ENCODE results near the gene ISCA1. TPM values are rescaled to one million over a fixed set of nuclear protein-coding genes. Genes with fewer than 3 reads are reported as not detected.

The ISCA1 gene
- total RNA-seq, 3 donors from 2014 or later = 35.7 to 53.1 (median 38.3) TPM

- H3K27ac ChIP-seq = no peak overlapping the region
- peak overlapping the region in 1 of 3 donors; percentile 97 for H3K4me3 ChIP-seq
- no peaks in the 10 kb centered on the region for H3K9me3 ChIP-seq
- intact Hi-C loops (cut with DNase I; ENCODE audit: low total_unique reads) = no loop called here
- H3K27me3 ChIP-seq = no peaks in the 10 kb centered on the region
- peaks cover 0 to 11% of the 10 kb centered on the region in 2 donors for H3K4me1 ChIP-seq
- TF ChIP-seq POLR2A (IDR thresholded peaks at IDR 0.05) (no peak), CTCF (IDR thresholded peaks at IDR 0.05) (no peak), POLR2AphosphoS5 (IDR thresholded peaks at IDR 0.05) (no peak)
- H3K36me3 ChIP-seq = no peaks in the 10 kb centered on the region
- DNase-seq (ENCODE audit: low spot score in 2 of 2) = no peak
These were observed 1.8 kb downstream of the ISCA1 start for GRCh38 chr9:86280580-86280979.

- H3K9me3 ChIP-seq = no peaks in the 10 kb centered on the region
- no peak for DNase-seq (ENCODE audit: low spot score in 2 of 2)
- intact Hi-C loops (cut with DNase I; ENCODE audit: low total_unique reads) = no loop called here
- no peak overlapping the region for H3K27ac ChIP-seq
- H3K36me3 ChIP-seq = no peaks in the 10 kb centered on the region
- no peak overlapping the region for H3K4me3 ChIP-seq
- peaks cover 0 to 11% of the 10 kb centered on the region in 2 donors for H3K4me1 ChIP-seq
- no peaks in the 10 kb centered on the region for H3K27me3 ChIP-seq
- TF ChIP-seq POLR2A (IDR thresholded peaks at IDR 0.05) (no peak), POLR2AphosphoS5 (IDR thresholded peaks at IDR 0.05) (no peak), CTCF (IDR thresholded peaks at IDR 0.05) (no peak)
These were observed 2.5 kb downstream of the ISCA1 start for GRCh38 chr9:86279839-86280238.

- TF ChIP-seq CTCF (IDR thresholded peaks at IDR 0.05) = no peak
- no peak for TF ChIP-seq POLR2AphosphoS5 (IDR thresholded peaks at IDR 0.05)
- no peak for TF ChIP-seq POLR2A (IDR thresholded peaks at IDR 0.05)
- no peak overlapping the region for H3K4me3 ChIP-seq
- peaks cover 0 to 11% of the 10 kb centered on the region in 2 donors for H3K4me1 ChIP-seq
- H3K36me3 ChIP-seq = no peaks in the 10 kb centered on the region
- H3K27ac ChIP-seq = no peak overlapping the region
- intact Hi-C loops (cut with DNase I; ENCODE audit: low total_unique reads) = no loop called here
- DNase-seq (ENCODE audit: low spot score in 2 of 2) = no peak
- no peaks in the 10 kb centered on the region for H3K27me3 ChIP-seq
- no peaks in the 10 kb centered on the region for H3K9me3 ChIP-seq
These were observed 5.3 kb downstream of the ISCA1 start for GRCh38 chr9:86277072-86277471.

GRCh38 chr9:86275962-86276361, 6.4 kb downstream of the ISCA1 start:
- intact Hi-C loops (cut with DNase I; ENCODE audit: low total_unique reads) = no loop called here
- Histone ChIP-seq H3K4me1 (peaks cover 0 to 10% of the 10 kb centered on the region in 2 donors), H3K4me3 (no peak overlapping the region), H3K27ac (no peak overlapping the region), H3K27me3 (no peaks in the 10 kb centered on the region), H3K9me3 (no peaks in the 10 kb centered on the region), H3K36me3 (no peaks in the 10 kb centered on the region)
- DNase-seq (ENCODE audit: low spot score in 2 of 2) = no peak
- TF ChIP-seq POLR2AphosphoS5 (IDR thresholded peaks at IDR 0.05) (no peak), POLR2A (IDR thresholded peaks at IDR 0.05) (no peak), CTCF (IDR thresholded peaks at IDR 0.05) (no peak)

GRCh38 chr9:86274821-86275643, 7.3 kb downstream of the ISCA1 start:
- Histone ChIP-seq H3K36me3 (no peaks in the 10 kb centered on the region), H3K9me3 (no peaks in the 10 kb centered on the region), H3K27me3 (no peaks in the 10 kb centered on the region), H3K27ac (no peak overlapping the region), H3K4me1 (peaks cover 0 to 4% of the 10 kb centered on the region in 2 donors), H3K4me3 (no peak overlapping the region)
- intact Hi-C loops (cut with DNase I; ENCODE audit: low total_unique reads) = no loop called here
- DNase-seq (ENCODE audit: low spot score in 2 of 2) = no peak
- TF ChIP-seq POLR2AphosphoS5 (IDR thresholded peaks at IDR 0.05) (no peak), CTCF (IDR thresholded peaks at IDR 0.05) (no peak), POLR2A (IDR thresholded peaks at IDR 0.05) (no peak)

All from breast epithelium (tissue), 4 donors.